Colon (tissue), 2 donors: ENCODE measurements around the gene SERPINB5.
"Not testable (repeated sequence)": the region's sequence is repeated elsewhere in the genome, so short reads cannot be mapped to it uniquely, and the experiment has no call there.

Experiments used
- FAIRE-seq: peaks from 2 replicates; lab custom pipeline; 2012; peaks lifted over from hg19 to GRCh38; lab: Jason Lieb, UNC
- donor health status: control.
- donor health status: control.

SERPINB5 gene

GRCh38 chr18:63476668-63477067, at the start of gene SERPINB5:
Gene SERPINB5, plus strand, starts transcription at chr18:63476958. Its CDS starts 7,471 bp downstream, at chr18:63484429.
- FAIRE-seq: no peak

DNA sequence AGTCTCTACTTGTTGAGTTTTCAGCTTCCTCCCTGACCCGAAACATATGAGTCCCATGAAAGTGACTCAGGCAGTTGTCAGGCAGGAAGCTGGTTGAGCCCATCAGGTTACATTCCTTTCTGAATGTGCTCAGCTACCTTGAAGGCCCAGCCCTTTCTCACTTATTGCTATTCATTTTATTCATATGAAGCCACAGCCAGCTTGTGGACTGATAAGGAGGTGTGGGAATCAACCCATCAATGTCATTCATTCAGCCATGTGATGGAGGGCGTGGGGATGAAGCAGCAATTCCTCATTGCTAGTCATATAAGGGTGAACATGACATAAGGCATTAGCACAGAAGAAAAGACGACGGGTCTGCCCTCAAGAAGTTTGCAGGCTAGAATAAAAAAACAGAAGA, 49.2 kb upstream of the SERPINB5 start:
- FAIRE-seq: no peak

GRCh38 chr18:63430526-63430925, 46.2 kb upstream of the SERPINB5 start:
- FAIRE-seq: no peak

GRCh38 chr18:63431180-63431579, 45.6 kb upstream of the SERPINB5 start:
- no peak for FAIRE-seq

DNA sequence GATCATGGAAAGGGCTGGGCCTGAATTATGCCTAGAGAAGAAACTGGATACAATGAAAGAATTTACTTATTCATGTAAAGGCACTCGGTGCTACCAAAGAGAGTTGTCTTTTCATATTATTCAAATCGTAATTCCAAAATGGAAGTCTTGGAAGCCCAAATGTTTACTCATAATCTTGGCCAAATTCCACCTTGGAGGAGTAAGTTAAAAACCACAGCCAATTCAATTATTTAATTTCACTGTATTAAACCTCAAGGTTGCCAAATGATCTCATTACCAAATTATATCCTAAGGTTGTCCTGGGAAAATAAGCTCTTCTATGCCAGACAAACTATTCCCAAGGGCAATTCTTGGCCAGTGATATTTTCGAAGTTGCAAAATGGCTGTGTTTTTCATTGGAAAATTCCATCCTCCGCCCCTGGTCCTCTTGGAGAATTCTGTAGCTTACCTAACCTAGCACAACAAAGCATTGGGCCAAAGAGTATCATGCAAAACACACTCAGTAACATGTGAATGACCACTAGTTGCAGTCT, 43.4 kb upstream of the SERPINB5 start:
- no peak for FAIRE-seq

- no peak for FAIRE-seq
Observed at GRCh38 chr18:63438181-63438580, 38.6 kb upstream of the SERPINB5 start.

DNA sequence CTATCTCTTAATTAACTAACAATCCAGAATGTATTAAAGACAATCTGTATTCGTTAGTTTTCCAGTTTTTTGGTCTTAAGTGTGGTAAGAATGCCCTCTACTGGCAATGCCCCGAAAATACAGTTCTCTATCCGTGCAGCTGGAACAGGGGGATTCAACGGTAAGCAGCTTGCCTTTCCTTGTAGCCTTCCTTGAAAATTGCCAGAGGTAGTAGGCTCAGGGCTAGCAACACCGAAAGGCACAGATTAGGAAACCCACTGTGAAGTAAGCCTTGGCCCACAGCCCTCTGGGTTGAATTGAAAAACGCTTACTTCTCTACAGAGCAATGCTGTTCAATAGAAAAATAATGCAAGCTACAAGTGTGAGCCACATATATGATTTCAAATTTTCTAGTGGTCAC, 37.4 kb upstream of the SERPINB5 start:
- no peak for FAIRE-seq

GRCh38 chr18:63440219-63440618, 36.5 kb upstream of the SERPINB5 start:
- FAIRE-seq: no peak

GRCh38 chr18:63440881-63441280, 35.9 kb upstream of the SERPINB5 start:
- FAIRE-seq: no peak

DNA sequence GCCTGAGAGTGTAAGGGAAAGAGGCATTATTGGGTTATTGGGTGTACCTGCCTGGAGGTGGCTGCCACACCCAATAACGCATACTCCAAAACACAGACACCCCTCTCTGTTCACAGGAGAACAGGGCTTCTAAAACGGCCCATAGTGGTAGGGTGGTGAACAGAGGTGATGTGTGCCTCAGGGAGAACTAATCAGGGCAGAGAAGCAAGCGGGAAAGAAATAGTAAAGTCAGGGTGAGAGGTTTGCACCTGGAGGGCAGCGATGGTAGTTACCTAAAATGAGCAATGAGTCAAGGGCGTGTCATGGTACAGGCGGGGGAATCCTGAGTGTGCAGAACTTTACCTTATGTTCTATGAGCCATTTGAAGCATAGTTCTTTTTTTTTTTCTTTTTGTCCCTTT, 32.9 kb upstream of the SERPINB5 start:
- no peak for FAIRE-seq

- no peak for FAIRE-seq
Observed at GRCh38 chr18:63444580-63444979, 32.2 kb upstream of the SERPINB5 start.

- FAIRE-seq: no peak
Observed at GRCh38 chr18:63445037-63445436, 31.7 kb upstream of the SERPINB5 start.

DNA sequence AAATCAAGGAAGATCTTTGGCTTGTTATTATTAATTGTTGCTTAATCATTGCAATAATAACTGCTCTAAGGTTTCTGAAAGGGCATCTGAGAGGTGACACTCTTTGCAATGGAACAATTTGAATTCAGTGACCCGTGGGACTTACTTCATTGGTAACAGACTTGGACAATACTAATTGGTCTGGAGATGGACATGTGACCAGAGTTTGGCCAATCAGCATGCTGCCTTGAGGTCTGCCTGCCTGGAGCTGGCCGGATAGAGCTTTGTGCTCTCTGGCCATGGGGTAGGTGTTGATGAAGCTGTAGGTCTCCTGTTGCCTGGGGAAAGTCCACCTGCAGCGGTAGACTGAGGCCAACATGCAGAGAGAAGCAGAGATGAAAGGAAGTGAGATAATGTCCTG, 30.5 kb upstream of the SERPINB5 start:
- no peak for FAIRE-seq

DNA sequence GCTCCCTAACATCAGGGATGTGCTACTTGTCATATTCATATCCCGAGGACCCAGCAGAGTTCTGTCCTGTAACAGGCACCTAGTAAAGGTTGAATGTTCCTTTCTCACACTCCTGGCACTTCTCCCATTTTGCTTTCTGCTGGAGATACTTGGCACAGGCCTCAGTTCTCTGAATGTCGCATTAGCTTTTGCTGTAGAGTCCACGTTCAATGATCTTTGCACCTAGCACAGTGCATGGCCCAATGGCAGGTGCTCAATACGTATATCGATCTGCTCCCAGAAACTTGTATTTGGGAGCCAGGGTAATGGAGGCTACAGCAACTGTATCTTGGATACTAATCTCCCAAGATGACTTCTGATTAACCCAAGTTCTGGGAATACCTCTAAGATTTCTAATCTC, 29.7 kb upstream of the SERPINB5 start:
- no peak for FAIRE-seq

DNA sequence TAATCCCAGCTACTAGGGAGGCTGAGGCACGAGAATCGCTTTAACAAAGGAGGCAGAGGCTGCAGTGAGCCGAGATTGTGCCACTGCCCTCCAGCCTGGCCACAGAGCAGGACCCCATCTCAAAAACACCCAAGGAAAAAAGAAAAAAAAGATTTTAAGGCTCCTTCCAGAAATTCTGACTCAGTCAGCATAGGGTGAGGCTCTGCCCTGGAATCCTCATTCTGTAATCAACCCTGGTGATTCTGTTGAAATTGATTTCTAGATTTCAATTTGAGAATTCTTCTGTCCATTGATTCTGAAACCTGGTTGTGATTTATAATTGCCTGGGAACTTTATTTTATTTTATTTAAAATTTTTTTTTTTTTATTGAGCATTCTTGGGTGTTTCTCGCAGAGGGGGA, 27.3 kb upstream of the SERPINB5 start:
- no peak for FAIRE-seq

DNA sequence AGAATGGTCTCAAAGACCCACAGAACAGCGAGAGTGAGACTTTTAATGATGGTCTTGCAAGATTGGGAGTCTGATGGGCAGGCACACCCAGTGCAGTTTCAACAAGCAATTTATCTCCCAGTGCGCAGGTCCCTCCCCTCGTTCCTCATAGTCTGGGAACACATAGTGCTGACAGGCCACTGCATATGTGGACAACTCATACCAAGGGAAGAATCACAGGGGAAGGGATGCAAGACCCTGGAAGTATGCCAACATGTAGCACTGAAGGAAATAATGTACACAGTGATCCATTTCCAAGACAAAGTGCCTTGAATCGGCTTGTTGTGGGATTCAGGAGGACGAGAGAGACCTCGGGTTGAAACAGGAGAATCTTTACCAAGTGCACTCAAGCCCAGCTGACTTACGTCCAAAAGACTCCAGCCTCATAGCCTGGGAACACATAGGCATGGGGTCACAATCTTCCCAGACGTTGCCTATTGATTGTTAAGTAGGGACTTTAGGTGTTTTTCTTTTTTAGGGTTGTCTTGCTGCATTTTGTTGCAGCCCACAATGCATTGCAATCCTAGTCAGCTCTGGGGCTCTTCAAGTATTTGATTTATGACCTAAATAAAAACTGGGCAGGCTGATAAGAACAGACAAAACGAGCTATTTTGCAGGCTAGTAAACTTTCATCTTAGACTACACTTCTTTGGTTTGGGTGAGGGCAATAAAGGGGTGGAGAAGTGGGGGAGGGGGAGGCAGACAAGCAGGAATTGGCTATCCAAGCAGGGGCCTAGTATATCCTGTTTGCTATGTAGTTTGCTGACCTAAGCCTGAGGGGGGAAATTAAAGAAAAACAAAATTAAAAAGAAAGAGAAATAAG, 24.7 kb upstream of the SERPINB5 start:
- no peak for FAIRE-seq

DNA sequence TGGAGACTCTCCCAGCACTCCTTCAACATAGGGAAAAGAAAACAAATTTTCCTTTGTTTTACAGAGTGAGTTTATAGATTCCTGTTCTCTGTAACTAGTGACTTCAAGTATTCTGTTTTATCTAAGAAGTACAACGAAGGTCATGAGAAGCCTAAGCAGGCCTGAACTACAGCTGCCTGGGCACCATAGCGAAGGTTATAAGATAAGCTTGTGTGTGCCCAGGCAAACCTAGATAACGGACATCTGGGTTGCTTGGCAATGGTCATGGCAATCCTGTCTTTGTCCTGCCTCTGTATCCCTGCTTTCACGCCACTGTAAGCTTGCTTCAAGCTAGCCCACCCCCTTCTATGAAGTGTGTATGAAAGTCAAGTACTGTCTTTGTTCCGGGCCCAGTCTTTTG, 24.0 kb upstream of the SERPINB5 start:
- not testable (repeated sequence) for FAIRE-seq

- no peak for FAIRE-seq
Observed at GRCh38 chr18:63454497-63454896, 22.3 kb upstream of the SERPINB5 start.

DNA sequence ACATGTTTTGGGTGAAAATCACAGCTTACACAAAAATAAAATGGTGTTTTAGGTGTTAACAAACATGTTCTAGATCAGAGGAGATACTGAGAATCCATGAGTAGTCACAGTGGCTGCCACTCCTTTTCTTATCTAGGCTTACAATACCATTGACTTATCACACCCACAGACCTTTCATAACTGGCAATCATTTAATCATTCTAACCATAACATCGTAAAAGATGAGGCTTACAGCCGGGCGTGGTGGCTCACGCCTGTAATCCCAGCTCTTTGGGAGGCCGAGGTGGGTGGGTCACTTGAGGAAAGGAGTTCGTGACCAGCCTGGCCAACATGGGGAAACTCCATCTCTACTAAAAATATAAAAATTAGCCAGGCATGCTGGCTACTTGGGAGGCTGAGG, 18.8 kb upstream of the SERPINB5 start:
- FAIRE-seq: peak; percentile 55

DNA sequence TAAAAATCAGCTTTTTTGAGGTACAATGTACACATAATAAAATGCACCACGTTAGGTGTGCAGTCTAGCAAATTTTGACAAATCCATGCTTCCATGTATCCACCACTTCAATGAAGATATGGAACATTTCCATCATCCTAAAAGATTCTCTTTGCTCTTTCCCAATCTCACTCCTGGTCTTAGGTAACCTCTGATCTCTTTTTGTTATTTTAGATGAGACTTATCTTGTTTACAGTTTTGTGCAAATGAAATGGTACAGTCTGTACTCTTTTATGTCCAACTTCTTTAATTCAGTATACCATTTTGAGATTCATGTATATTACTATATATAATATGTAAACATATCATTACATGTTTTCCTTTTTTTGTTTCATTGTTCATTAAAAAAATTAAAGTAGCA, 16.3 kb upstream of the SERPINB5 start:
- FAIRE-seq: no peak

DNA sequence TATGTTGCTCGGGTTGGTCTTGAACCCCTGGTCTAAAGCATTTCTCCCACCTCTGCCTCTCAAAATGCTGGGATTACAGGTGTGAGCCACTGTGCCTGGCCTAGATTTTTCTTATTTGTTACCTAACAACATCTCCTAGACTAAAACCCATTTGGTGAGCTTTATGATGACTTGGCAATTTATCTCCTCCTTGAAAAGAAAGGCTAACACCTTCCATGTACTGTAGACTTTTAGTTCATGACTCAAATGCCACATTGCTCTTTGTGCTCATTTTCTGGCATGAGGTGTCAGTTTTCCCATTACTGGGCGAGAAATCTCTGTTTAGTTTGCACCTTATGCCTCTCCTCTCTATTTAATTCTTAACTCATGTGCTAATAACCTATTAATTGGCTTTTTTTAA, 12.3 kb upstream of the SERPINB5 start:
- FAIRE-seq: no peak

- no peak for FAIRE-seq
Observed at GRCh38 chr18:63465059-63465458, 11.7 kb upstream of the SERPINB5 start.

GRCh38 chr18:63467699-63468098, 9.1 kb upstream of the SERPINB5 start:
- FAIRE-seq: no peak

DNA sequence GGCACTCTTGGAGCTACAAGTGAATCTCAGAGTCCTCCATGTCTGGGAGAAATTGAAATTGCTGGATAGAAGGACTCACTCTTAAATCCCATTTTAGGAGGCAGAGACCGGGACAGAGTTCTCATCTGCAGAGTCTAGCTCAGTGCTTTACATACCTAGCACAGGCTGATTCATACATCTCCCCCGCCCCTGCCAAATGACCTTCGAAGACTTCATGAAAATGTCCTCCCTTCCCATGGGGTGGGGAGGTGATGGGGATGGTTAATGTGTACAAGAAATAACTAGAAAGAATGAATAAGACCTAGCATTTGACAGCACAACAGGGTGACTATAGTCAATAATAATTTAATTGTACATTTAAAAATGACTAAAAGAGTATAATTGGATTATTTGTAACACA, 8.2 kb upstream of the SERPINB5 start:
- FAIRE-seq: no peak
